Measurements from ENCODE around the gene CDC6.
"Not testable (repeated sequence)": the region's sequence is repeated elsewhere in the genome, so short reads cannot be mapped to it uniquely, and the experiment has no call there.

Gene CDC6

DNA sequence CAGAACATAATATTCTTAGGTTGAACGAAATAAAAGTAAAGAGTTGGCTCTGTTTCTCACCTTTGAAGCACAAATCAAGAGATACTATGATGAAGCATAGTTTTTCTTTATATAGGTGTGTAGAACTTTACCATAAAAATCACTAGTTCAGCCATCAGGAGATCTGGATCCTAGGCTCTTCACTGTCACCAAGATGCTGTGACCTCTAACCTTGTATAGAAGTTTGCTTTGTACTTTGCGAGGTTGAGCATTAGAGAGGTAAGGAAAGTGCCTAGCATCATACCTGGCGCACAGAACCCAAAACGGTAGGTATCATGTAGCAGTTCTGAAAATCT lies 553 bp upstream of the CDC6 start:
- no peak for DNase-seq (ENCODE audit: low spot score)

DNA sequence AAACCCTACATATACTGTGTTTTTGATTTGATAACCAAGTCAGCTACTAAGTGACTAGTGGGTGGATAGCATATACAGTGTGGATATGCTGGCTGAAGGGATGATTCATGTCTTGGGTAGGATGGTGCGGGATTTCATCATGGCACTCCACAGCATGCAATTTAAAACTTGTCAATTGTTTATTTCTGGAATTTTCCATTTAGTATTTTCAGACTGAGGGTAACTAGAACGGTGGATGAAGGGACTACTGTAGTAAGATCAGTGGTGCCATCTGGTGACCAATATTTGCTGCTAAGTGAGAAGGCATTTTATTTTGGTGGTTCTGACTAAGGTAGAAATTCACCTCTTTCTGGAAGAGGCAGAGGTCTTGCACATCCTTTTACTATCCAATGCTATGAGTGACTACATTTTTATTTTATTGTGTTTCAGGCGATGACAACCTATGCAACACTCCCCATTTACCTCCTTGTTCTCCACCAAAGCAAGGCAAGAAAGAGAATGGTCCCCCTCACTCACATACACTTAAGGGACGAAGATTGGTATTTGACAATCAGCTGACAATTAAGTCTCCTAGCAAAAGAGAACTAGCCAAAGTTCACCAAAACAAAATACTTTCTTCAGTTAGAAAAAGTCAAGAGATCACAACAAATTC lies 3.1 kb downstream of the CDC6 start:
- no peak for DNase-seq (ENCODE audit: low spot score)

DNA sequence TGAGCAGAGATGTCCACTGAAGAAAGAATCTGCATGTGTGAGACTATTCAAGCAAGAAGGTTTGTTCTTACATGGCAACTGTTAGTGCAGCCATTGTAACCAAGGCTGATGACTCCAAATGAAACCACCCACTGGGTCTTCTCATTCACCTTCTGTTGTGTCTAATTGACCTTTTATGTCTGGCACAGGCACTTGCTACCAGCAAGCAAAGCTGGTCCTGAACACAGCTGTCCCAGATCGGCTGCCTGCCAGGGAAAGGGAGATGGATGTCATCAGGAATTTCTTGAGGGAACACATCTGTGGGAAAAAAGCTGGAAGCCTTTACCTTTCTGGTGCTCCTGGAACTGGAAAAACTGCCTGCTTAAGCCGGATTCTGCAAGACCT lies 3.6 kb downstream of the CDC6 start:
- DNase-seq (ENCODE audit: low spot score): no peak

DNA sequence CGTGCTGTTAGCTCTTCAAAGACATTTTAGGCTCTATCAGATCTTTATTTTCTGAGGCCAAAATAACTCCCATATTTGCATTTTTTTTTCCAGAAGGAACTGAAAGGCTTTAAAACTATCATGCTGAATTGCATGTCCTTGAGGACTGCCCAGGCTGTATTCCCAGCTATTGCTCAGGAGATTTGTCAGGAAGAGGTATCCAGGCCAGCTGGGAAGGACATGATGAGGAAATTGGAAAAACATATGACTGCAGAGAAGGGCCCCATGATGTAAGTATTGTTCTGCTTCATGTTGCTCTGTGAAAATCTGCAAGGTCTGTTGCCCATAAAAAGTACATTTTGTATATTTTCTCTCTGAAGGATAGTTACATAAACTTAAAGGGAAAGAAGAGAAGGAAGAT lies 5.7 kb downstream of the CDC6 start:
- no peak for DNase-seq (ENCODE audit: low spot score)

DNA sequence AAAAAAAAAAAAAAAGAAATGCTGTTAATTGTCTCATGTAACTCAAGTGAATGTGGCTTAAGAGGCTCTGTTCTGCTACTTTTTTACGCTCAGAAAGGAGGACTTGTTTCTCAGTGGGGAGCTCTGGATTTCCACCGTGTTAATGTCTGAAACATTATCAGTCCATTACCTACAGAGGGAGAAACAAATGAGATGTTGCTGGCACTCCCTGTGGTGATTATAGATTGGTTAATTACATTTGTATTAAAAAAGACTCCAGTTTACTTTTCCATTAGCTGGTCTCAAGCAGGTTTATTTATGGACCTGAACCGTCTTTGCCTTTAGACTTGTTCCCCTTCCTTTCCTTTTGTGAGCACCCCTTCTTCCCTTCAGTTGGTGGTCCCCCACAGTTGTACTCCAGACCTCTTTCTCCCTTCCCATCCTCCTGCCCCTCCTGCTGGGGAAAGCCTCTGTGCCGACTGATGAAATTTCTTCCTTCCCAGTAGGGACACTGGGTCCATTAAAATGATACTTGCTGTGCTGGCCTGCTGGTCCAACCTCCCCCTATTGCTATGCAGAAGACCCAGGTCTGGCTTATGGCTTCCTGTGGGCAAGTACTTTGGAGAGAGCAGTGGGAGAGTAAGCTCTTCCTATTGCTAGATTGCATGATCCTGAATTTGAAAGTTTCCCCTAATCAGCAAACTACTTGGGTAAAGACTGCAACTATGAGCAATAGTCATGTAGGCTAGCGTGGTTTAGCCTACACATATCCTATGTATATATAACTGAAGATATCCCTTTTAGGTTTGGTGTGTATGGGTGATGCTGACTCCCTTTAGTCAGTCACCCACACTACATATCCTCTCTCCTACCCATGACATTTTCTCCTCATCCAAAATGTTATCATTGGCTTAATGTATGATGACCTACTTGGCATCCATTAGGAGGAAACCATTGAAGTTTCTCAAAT lies 8.1 kb downstream of the CDC6 start:
- no peak for DNase-seq (ENCODE audit: low spot score)

DNA sequence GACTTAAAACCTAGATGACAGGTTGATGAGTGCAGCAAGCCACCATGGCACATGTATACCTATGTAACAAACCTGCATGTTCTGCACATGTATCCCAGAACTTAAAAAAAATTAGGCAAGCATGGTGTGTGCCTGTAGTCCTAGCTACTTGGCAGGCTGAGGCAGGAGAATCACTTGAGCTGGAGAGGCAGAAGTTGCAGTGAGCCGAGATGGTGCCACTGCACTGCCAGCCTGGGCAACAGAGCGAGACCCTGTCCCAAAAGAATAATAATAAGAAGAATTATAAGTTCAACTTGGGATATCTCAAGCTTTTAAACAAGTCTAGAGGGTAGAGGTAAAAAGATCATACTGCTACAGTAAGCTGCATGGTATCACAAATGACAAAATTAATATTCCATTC lies 9.8 kb downstream of the CDC6 start:
- DNase-seq (ENCODE audit: low spot score): no peak

DNA sequence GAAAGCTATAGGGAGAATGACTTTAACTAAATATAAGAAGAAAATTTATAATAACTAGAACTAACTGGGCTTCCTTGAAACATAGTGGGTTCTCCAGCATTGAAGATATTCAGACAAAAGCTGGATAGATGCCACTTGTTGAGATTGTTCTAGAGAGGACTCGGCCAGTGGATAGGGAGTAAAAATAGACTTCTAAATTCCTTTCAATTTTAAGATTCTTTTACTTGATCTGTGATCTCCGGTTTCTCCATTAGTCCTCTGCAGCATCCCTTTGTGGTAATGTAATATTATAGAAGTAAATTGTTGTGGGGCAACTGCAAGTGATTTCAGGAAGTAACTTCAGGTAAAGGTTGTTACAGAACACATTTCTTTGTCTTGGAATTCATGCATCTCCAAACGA lies 11.0 kb downstream of the CDC6 start:
- DNase-seq (ENCODE audit: low spot score): no peak

DNA sequence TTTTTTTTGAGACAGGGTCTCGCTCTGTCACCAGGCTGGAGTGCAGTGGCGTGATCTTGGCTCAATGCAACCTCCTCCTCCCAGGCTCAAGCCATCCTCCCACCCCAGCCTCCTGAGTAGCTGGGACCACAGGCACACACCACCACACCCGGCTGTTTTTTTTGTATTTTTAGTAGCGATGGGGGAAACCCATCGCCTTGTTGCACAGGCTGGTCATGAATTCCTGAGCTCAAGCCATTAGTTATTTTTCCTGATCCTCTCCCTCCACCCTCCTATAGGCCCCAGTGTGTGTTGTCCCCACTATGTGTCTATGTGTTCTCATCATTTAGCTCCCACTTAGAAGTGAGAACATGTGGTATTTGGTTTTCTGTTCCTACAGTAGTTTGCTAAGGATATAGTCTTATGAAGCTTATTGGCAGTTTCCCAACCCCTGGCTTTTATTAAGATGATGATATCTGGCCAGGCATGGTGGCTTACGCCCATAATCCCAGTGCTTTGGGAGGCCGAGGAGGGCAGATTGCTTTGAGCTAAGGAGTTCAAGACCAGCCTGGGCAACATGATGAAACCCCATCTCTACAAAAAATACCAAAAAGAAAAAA lies 11.6 kb downstream of the CDC6 start:
- not testable (repeated sequence) for DNase-seq (ENCODE audit: low spot score)

DNA sequence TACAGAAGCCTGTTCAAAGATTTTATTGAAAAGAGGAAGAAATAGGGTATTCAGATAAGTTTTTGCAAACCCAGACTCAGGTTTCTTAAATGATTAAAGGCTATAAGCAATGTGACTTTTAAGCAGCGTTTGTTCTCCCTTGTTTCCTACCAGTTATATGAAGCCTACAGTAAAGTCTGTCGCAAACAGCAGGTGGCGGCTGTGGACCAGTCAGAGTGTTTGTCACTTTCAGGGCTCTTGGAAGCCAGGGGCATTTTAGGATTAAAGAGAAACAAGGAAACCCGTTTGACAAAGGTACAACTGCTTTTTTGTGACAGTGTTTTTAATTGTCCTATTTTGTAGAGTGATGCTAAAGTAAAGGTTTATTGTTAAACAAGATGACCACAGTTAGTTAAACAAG lies 13.6 kb downstream of the CDC6 start:
- no peak for DNase-seq (ENCODE audit: low spot score)

DNA sequence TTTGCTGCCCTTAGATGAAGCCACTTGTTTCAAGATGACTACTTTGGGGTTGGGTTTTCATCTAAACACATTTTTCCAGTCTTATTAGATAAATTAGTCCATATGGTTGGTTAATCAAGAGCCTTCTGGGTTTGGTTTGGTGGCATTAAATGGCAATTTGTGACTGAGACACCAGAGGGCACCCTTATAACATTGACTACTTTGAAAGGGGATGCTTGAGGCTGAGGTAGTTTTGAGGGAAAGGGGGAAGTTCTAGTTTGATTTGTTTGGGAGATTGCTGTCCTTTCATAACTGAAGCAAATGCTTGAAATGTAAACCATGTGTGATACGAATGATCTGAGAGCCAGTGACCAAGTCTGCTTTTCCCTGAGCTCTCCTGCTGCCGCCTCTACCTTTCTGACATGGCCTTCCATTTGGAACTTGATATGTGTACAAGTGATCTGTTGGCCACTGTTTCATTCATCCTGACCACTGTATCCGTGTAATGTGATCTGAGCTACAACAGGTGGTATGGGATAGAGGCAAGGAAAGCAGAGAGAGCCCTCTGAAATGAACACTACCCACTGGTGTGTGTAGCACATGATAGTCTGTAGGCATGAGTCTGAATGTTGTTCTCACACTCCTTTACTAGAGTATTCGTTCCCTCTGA lies 15.5 kb downstream of the CDC6 start:
- DNase-seq (ENCODE audit: low spot score): peak; percentile 56

DNA sequence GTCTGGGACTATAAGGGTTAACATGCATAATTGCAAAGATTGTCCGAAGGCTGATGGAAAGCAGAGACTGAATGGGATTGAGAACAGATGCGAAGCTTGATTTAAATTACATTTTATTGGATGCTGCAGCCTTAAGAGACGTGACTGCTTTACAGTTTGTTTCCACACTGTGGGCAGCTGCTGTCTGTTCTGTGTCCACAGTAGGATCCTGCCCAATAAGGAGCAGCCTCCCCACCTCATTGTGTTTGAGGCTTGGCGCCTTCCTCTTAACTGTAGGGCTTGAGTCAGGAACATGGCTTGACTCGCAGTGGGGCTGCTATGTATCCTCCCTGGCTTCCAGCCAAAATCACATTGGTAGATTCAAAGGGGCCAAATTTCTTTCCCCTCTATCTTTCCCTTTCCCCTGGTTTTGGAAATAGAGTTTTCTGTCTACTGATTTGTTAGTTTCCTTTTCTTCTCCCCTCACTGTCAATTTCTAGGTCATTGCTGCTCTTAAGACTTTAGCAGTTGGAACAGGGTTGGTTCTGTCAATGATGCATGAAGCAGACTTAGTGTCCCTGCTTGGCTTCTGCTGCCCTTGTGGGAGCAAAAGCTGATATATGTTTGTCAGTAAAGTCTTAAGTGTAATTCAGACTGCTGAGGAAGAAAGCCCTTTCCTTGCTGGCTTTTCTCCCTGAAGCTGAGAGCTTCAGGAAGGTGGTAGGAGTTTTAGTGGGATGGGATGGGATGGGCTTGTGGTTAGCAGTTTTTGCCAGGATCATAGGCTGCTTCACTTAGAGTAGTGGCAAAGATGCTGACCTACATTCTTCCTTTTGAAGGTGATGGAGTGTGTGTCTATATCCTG lies 16.3 kb downstream of the CDC6 start:
- no peak for DNase-seq (ENCODE audit: low spot score)

DNA sequence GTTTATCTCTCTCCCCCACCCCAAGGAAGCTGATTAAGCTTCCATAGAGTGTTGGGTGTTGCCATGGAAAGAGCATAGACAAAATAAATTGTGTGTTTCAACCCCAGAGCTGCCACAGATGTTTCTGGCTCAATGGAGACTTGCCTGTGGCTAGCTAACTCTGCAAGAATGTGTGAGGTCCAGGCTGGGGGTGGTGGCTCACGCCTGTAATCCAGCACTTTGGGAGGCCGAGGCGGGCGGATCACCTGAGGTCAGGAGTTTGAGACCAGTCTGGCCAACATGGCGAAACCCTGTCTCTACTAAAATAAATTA lies 16.8 kb downstream of the CDC6 start:
- not testable (repeated sequence) for DNase-seq (ENCODE audit: low spot score)

DNA sequence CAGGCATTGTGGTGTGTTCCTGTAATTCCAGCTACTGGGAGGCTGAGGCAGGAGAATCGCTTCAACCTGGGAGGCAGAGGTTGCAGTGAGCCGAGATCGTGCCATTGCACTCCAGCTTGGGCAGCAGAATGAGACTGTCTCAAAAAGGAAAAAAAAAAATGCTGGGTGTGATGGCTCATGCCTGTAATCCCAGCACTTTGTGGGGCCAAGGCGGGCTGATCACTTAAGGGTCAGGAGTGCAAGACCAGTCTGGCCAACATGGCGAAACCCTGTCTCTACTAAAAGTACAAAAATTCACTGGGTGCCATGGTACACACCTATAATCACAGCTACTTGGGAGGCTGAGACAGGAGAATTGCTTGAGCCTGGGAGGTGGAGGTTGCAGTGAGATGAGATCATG lies 17.2 kb downstream of the CDC6 start:
- DNase-seq (ENCODE audit: low spot score): not testable (repeated sequence)

DNA sequence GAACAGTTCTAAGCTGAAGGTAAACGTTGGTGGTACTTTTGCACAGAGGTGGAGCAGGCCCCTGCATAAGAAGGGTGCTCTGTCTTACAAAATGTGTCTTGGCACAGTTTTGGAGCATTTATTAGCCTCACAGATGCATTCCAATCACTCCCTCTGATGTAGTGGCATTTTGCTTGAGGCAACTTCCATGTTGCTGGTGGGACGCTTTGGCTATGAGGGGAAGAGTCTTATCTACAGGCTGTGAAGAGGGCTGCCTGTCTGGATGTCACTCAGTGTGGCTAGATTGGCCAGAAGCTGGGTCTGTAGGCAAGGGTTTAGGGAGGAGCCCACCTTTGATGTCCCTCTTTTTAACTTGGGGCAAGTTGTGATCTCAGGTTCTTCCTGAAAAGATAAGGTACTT lies 18.7 kb downstream of the CDC6 start:
- DNase-seq (ENCODE audit: low spot score): no peak

DNA sequence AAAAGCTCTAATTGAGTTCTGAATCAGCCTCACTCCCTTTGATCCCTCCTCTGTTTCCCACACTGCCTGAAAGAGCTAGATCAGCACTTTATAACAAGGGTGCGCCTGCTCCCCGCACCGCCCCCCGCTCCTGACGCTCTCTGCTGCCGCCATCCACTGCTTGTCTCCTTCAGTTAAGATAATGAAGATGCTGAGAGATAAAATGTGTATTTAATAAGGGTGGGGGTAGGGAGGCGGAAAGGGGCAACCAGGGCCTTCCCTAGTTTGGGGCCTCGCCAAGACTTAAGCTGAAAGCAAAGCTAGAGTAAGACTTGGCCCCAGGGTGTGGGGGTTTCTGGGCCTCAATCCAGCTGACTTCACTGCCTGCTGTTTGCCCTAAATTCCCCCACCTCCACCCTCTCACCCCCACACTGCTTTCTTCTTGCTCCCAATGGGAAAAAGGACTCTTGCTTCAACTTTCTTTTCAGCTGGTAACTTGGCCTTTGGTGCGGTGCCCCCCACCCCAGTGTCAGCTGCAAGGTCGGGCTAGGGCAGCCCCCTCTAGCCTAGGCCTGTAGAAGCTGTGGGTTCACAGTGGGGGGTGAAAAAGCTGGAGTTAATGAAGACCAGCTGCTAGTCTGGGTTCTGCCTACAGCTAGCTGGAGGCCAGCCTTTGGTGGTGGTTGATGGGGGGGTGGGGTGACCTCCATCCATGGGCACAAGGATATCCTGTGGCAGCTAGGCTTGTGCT lies 19.5 kb downstream of the CDC6 start:
- DNase-seq (ENCODE audit: low spot score): no peak

DNA sequence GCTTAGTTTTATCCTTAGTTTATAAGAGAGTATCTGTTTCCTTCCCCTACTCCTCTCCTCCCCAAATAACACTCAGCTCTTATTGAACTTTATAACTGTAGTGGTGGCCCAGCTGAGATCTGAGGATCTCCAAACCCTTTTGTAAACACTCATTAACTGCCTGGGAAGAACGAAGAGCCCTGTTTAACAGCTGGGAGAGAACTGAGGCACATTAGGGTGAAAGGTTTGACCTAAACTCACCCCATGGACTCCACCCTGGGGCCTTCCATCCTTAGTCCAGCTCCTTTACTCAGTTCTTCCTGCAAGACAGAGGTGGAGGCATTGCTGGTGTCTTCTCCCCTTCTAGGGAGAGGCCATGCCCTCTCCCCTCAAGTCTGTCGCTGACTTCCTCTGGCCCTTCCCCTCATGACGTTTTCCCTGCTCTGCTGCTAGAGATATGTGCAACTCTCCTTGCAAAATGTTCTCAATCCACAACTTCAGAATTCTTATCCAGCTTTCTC lies 20.1 kb downstream of the CDC6 start:
- DNase-seq (ENCODE audit: low spot score): no peak

DNA sequence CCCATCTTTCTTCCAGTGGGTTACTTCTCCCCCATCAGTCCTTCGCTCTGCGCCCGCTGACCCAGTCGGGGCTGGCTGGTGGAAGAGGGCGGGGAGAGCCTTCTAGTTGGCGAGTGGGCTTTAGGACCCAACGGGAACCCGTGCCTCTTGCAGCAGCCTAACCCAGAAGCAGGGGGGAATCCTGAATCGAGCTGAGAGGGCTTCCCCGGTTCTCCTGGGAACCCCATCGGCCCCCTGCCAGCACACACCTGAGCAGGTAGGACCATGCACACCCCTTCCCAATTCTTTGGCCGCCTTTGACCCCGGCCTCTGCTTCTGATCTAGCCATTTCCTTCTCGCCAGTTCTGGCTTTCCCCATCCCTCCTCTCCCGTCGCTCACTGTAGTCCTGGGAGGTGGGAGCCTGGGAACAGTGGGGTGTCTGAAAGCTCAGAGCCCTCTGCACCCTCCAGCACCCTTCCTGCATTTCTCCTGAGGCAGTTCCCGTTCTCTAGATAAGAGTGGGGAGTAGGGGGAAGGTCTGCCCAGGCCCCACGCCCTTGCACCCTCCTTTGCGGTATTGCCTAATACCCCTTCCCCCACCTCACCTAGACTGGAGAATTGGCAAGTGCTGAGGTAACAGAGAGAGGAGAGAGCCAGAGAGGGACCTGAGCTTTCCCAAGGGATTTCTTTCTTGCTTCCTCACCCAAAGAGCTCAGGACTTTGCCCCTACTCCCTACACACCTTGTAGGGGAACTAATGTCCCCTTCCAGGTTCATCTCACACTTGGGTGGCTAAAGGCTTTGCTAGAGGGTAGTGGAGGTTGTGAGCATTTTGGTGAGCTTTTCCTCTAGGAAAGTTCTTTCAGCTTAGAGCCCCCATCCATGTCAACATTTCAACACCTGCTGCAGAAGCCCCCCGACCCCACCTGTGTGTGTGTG lies 21.6 kb downstream of the CDC6 start, which contains the start of gene RARA:
Gene RARA, plus strand, starts transcription at position 150 of the 918 bp plus-strand sequence. CDS start 22,039 bp downstream, outside the sequence.
- DNase-seq (ENCODE audit: low spot score): peak; percentile 83

DNA sequence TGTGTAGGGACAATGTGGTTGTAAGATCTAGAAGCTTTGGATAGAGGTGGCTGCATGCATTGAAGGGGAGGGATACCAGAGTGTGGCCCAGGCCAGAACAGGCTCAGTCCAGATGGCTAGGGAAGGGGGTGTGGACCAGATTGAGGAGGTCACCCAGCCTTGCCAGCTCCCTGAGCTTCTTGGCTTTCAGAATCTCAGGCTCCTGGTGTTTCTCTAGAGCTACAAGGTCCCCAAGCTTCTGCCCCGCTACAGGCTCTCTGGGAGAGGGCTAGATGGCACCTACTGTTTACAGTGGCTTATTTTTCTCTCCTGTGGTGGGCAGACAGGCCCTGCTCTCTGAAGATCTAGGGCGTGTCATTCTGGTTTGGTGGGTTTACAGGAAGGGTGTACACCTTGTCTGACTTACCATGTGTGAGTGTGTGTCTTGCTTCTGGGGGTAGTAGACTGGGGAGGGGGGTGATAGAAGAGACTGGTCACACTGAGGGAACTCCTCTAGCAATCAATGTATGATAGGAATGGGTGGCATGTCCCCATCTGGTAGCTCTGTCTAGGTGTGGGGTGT lies 22.4 kb downstream of the CDC6 start:
- DNase-seq (ENCODE audit: low spot score): no peak

DNA sequence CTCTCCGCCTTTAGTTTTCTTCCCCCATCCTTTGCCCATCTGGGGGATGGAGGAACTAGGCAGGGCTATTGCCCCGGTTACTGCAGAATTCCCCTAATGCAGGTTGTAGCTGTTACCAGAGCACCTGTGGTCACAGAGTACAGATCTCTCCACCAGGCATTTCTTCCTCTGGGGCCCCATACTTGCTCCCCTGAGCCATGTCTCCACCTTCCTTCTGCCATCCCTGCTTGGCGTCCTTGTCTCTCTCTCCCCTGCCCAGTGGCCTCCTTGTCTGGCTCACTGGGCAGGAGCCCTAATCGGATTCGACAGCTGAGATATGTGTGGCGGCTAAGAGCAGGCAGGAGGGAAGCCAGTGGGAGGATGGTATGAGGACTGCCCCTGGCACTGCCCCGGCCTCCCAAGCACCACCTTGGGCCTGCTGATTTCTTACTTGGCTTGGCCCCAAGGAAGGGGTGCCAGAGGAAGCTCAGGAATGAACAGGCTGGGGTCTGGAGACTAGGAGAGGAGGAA lies 23.3 kb downstream of the CDC6 start:
- no peak for DNase-seq (ENCODE audit: low spot score)
